ENCODE data around the gene SERINC5. TPM values are rescaled to one million over a fixed set of nuclear protein-coding genes. Genes with fewer than 3 reads are reported as not detected.

The SERINC5 gene
- total RNA-seq, 4 donors from 2014 or later = 22.6 to 26.9 (median 24.8) TPM

- no peak overlapping the region for H3K4me3 ChIP-seq (replicated peaks in 1 of 3)
- peaks cover 8 to 17% of the 10 kb centered on the region in 2 donors for H3K4me1 ChIP-seq
- intact Hi-C loops (cut with DNase I) = no loop called here
- H3K27ac ChIP-seq = peak overlapping the region in 2 of 3 donors; percentile 36 to 52
- H3K27me3 ChIP-seq = no peaks in the 10 kb centered on the region
- H3K36me3 ChIP-seq = no peaks in the 10 kb centered on the region
- 68 to 72% methylated on average over 4 of the region's 4 CpGs for whole genome bisulfite sequencing, 2 donors
- no peak for DNase-seq
- TF ChIP-seq POLR2A (IDR thresholded peaks at IDR 0.05) (no peak), CTCF (IDR thresholded peaks at IDR 0.05) (no peak)
- H3K9me3 ChIP-seq = no peaks in the 10 kb centered on the region
Observed at GRCh38 chr5:80229902-80230255, 26.0 kb downstream of the SERINC5 start.

- Histone ChIP-seq H3K36me3 (no peaks in the 10 kb centered on the region), H3K9me3 (no peaks in the 10 kb centered on the region), H3K27ac (peak overlapping the region in 1 of 3 donors; percentile 52), H3K4me3 (replicated peaks in 1 of 3) (no peak overlapping the region), H3K27me3 (no peaks in the 10 kb centered on the region), H3K4me1 (peaks cover 8 to 17% of the 10 kb centered on the region in 2 donors)
- 78 to 88% methylated on average over 4 of the region's 4 CpGs for WGBS, 2 donors
- DNase-seq = no peak
- intact Hi-C loops (cut with DNase I) = no loop called here
- no peak for TF ChIP-seq CTCF (IDR thresholded peaks at IDR 0.05)
Observed at GRCh38 chr5:80227979-80228596, 27.8 kb downstream of the SERINC5 start.

- intact Hi-C loops (cut with DNase I) = no loop called here
Observed at GRCh38 chr5:80225934-80226326, 29.9 kb downstream of the SERINC5 start.

GRCh38 chr5:80225189-80225933, 30.5 kb downstream of the SERINC5 start:
- DNase-seq = no peak
- Histone ChIP-seq H3K4me1 (peaks cover 11 to 18% of the 10 kb centered on the region in 2 donors), H3K4me3 (replicated peaks in 1 of 3) (no peak overlapping the region), H3K9me3 (no peaks in the 10 kb centered on the region), H3K27me3 (no peaks in the 10 kb centered on the region), H3K36me3 (no peaks in the 10 kb centered on the region), H3K27ac (no peak overlapping the region)
- 89 to 97% methylated on average over 6 of the region's 6 CpGs for WGBS, 2 donors
- TF ChIP-seq POLR2A (IDR thresholded peaks at IDR 0.05) (no peak), CTCF (IDR thresholded peaks at IDR 0.05) (no peak)
- intact Hi-C loops (cut with DNase I) = no loop called here

More at GRCh38 chr5:80225934-80226326, 29.9 kb downstream of the SERINC5 start:
- Histone ChIP-seq H3K27me3 (no peaks in the 10 kb centered on the region), H3K36me3 (no peaks in the 10 kb centered on the region), H3K27ac (no peak overlapping the region), H3K9me3 (no peaks in the 10 kb centered on the region), H3K4me1 (peaks cover 8 to 17% of the 10 kb centered on the region in 2 donors), H3K4me3 (replicated peaks in 1 of 3) (no peak overlapping the region)
- DNase-seq = no peak
- WGBS, 2 donors = 86 to 96% methylated on average over 6 of the region's 6 CpGs
- TF ChIP-seq POLR2A (IDR thresholded peaks at IDR 0.05) (no peak), CTCF (IDR thresholded peaks at IDR 0.05) (no peak)

- peaks cover 17 to 18% of the 10 kb centered on the region in 2 donors for H3K4me1 ChIP-seq
- H3K36me3 ChIP-seq = no peaks in the 10 kb centered on the region
- 95 to 97% methylated on average over 9 of the region's 9 CpGs for WGBS, 2 donors
- intact Hi-C loops (cut with DNase I) = no loop called here
- no peaks in the 10 kb centered on the region for H3K9me3 ChIP-seq
- TF ChIP-seq CTCF (IDR thresholded peaks at IDR 0.05) = no peak
- no peak for TF ChIP-seq POLR2A (IDR thresholded peaks at IDR 0.05)
- no peak overlapping the region for H3K4me3 ChIP-seq (replicated peaks in 1 of 3)
- no peak overlapping the region for H3K27ac ChIP-seq
- DNase-seq = no peak
- no peaks in the 10 kb centered on the region for H3K27me3 ChIP-seq
Observed at GRCh38 chr5:80223561-80223960, 32.3 kb downstream of the SERINC5 start.

Data from thyroid gland (tissue), 4 donors.